ENCODE results near the gene SLC1A3. TPM values are rescaled to one million over a fixed set of nuclear protein-coding genes. Genes with fewer than 3 reads are reported as not detected.

SLC1A3 gene
- total RNA-seq, 4 donors from 2014 or later: 2.3 to 15.8 (median 9.9) TPM

DNA sequence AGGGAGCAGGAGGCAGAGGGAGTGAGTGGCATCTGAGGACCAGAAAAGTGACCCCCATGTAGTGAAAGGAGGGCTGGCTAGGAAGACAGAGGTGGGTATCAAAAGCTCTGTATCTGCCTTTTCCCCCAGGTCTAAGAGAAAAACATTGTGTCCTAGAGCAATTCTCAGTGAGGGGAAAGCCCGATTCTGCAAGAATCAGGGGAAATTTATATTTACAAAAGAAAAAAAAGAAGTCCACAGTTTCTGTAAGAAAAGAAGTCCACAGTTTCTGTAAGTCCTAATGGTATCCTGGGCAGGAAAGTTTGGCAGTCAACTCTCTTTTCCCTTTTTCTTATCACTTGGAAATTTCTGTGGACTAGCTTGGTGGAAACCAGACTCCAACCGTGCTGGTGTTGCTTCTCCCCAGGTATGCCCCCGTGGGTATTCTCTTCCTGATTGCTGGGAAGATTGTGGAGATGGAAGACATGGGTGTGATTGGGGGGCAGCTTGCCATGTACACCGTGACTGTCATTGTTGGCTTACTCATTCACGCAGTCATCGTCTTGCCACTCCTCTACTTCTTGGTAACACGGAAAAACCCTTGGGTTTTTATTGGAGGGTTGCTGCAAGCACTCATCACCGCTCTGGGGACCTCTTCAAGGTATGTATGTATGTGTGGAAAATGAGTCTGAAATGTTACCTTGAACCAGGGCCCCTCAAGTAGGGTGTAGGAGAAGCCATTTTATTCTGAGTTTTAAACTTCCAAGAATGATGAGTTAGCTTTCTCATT lies 73.0 kb downstream of the SLC1A3 start:
- TF ChIP-seq POLR2A (IDR thresholded peaks at IDR 0.05) (no peak), CTCF (IDR thresholded peaks at IDR 0.05) (no peak)
- no peaks in the 10 kb centered on the region for H3K27me3 ChIP-seq
- no peak overlapping the region for H3K27ac ChIP-seq
- H3K4me3 ChIP-seq: no peak overlapping the region
- no peaks in the 10 kb centered on the region for H3K9me3 ChIP-seq
- intact Hi-C loops (cut with DNase I; ENCODE audit: low total_unique reads): no loop called here
- DNase-seq: no peak
- H3K36me3 ChIP-seq: no peaks in the 10 kb centered on the region
- H3K4me1 ChIP-seq: no peaks in the 10 kb centered on the region

GRCh38 chr5:36680066-36680465 lies 73.7 kb downstream of the SLC1A3 start:
- H3K9me3 ChIP-seq: no peaks in the 10 kb centered on the region
- no peak overlapping the region for H3K4me3 ChIP-seq
- H3K27me3 ChIP-seq: no peaks in the 10 kb centered on the region
- no peak for DNase-seq
- TF ChIP-seq CTCF (IDR thresholded peaks at IDR 0.05): no peak
- TF ChIP-seq POLR2A (IDR thresholded peaks at IDR 0.05): no peak
- H3K27ac ChIP-seq: no peak overlapping the region
- no peaks in the 10 kb centered on the region for H3K4me1 ChIP-seq
- no peaks in the 10 kb centered on the region for H3K36me3 ChIP-seq
- intact Hi-C loops (cut with DNase I; ENCODE audit: low total_unique reads): no loop called here

DNA sequence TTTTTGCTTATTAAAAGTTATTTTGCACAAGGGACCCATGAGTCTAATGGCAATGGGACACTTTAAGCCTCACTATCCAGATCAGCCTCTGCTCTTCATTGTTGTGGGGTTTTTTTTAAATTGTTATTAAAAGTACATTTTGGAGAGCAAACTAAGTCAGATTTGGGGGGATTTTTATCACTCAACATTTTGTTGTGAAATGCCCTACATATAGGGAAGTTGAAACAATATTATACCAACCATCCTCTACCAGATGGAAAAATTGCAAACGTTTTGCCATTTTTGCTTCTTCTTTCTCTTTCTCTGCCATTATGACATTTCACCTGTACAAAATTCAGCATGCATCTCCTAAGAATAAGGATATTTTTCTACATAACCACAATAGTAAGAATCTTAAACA lies 75.3 kb downstream of the SLC1A3 start:
- DNase-seq: no peak
- H3K9me3 ChIP-seq: no peaks in the 10 kb centered on the region
- no peaks in the 10 kb centered on the region for H3K36me3 ChIP-seq
- H3K27me3 ChIP-seq: no peaks in the 10 kb centered on the region
- H3K4me3 ChIP-seq: no peak overlapping the region
- TF ChIP-seq CTCF (IDR thresholded peaks at IDR 0.05): no peak
- no peak for TF ChIP-seq POLR2A (IDR thresholded peaks at IDR 0.05)
- intact Hi-C loops (cut with DNase I; ENCODE audit: low total_unique reads): no loop called here
- no peak overlapping the region for H3K27ac ChIP-seq
- H3K4me1 ChIP-seq: no peaks in the 10 kb centered on the region

- Histone ChIP-seq H3K36me3 (no peaks in the 10 kb centered on the region), H3K4me3 (no peak overlapping the region), H3K9me3 (no peaks in the 10 kb centered on the region), H3K27ac (no peak overlapping the region), H3K27me3 (no peaks in the 10 kb centered on the region), H3K4me1 (no peaks in the 10 kb centered on the region)
- intact Hi-C loops (cut with DNase I; ENCODE audit: low total_unique reads): no loop called here
- DNase-seq: no peak
- TF ChIP-seq POLR2A (IDR thresholded peaks at IDR 0.05) (no peak), CTCF (IDR thresholded peaks at IDR 0.05) (no peak)
Observed at GRCh38 chr5:36682499-36682898, 76.1 kb downstream of the SLC1A3 start.

GRCh38 chr5:36683821-36684434 lies 77.5 kb downstream of the SLC1A3 start:
- Histone ChIP-seq H3K9me3 (no peaks in the 10 kb centered on the region), H3K4me3 (no peak overlapping the region), H3K4me1 (no peaks in the 10 kb centered on the region), H3K27ac (no peak overlapping the region), H3K36me3 (no peaks in the 10 kb centered on the region), H3K27me3 (no peaks in the 10 kb centered on the region)
- TF ChIP-seq CTCF (IDR thresholded peaks at IDR 0.05): no peak
- no peak for TF ChIP-seq POLR2A (IDR thresholded peaks at IDR 0.05)
- intact Hi-C loops (cut with DNase I; ENCODE audit: low total_unique reads): no loop called here
- no peak for DNase-seq

Measured in uterus (tissue), 4 donors.